G401.6 (cell line): ENCODE data around the gene HJV.
A peak's percentile ranks its signal among the peaks of the same experiment; 100 is the strongest.

Source experiments
- FAIRE-seq: peaks from 2 replicates; lab custom pipeline; 2012; peaks lifted over from hg19 to GRCh38; lab: Jason Lieb, UNC

The HJV gene

GRCh38 chr1:145992958-145993617, 28.4 kb downstream of the HJV start:
- no peak for FAIRE-seq

GRCh38 chr1:145992502-145992936, 29.0 kb downstream of the HJV start:
- FAIRE-seq: no peak

- FAIRE-seq: no peak
Measured at GRCh38 chr1:145991735-145992412, 29.7 kb downstream of the HJV start.

- no peak for FAIRE-seq
Measured at GRCh38 chr1:145990249-145990855, 31.2 kb downstream of the HJV start.

GRCh38 chr1:145988773-145989172, 32.8 kb downstream of the HJV start:
- no peak for FAIRE-seq

- FAIRE-seq: no peak
Measured at GRCh38 chr1:145987926-145988325, 33.6 kb downstream of the HJV start.

- no peak for FAIRE-seq
Measured at GRCh38 chr1:145986551-145986950, 35.0 kb downstream of the HJV start.

- FAIRE-seq: no peak
Measured at GRCh38 chr1:145985502-145986439, 35.8 kb downstream of the HJV start.

- FAIRE-seq: no peak
Measured at GRCh38 chr1:145985129-145985501, 36.4 kb downstream of the HJV start.

GRCh38 chr1:145983960-145984830, 37.3 kb downstream of the HJV start:
- no peak for FAIRE-seq

- no peak for FAIRE-seq
Measured at GRCh38 chr1:145983206-145983675, 38.3 kb downstream of the HJV start.

GRCh38 chr1:145982010-145982723, 39.4 kb downstream of the HJV start:
- no peak for FAIRE-seq

GRCh38 chr1:145980457-145980994, 41.0 kb downstream of the HJV start:
- FAIRE-seq: no peak

GRCh38 chr1:145979746-145980456, 41.6 kb downstream of the HJV start:
- FAIRE-seq: no peak

GRCh38 chr1:145978854-145979745, 42.4 kb downstream of the HJV start:
- no peak for FAIRE-seq

GRCh38 chr1:145978471-145978853, 43.1 kb downstream of the HJV start:
- FAIRE-seq: no peak

- FAIRE-seq: peak; percentile 33
Measured at GRCh38 chr1:145977486-145978470, 43.8 kb downstream of the HJV start.
